Activated CD4-positive, alpha-beta T cell treated with anti-CD3 and anti-CD28 coated beads for 1 hour (primary cell): Measurements from ENCODE around the gene ANKS1B.

Experiments
- DNase-seq: peaks from one replicate; pipeline ENCODE4 v3.0.0-alpha.2; 2020

Gene ANKS1B

GRCh38 chr12:99959549-99960170 lies 25.1 kb downstream of the ANKS1B start:
- no peak for DNase-seq

GRCh38 chr12:99957866-99958466 lies 26.8 kb downstream of the ANKS1B start:
- no peak for DNase-seq

GRCh38 chr12:99954724-99955123 lies 30.0 kb downstream of the ANKS1B start:
- DNase-seq: no peak

- no peak for DNase-seq
Measured at GRCh38 chr12:99948370-99948769, 36.4 kb downstream of the ANKS1B start.

GRCh38 chr12:99946131-99946530 lies 38.6 kb downstream of the ANKS1B start:
- no peak for DNase-seq

GRCh38 chr12:99935608-99936007 lies 49.1 kb downstream of the ANKS1B start:
- DNase-seq: no peak

GRCh38 chr12:99926511-99927169 lies 58.1 kb downstream of the ANKS1B start:
- no peak for DNase-seq

- no peak for DNase-seq
Measured at GRCh38 chr12:99920353-99920960, 64.3 kb downstream of the ANKS1B start.

GRCh38 chr12:99917711-99918402 lies 66.9 kb downstream of the ANKS1B start:
- no peak for DNase-seq

- no peak for DNase-seq
Measured at GRCh38 chr12:99916555-99916954, 68.2 kb downstream of the ANKS1B start.

GRCh38 chr12:99915251-99916082 lies 69.3 kb downstream of the ANKS1B start:
- no peak for DNase-seq

GRCh38 chr12:99914206-99914605 lies 70.5 kb downstream of the ANKS1B start:
- no peak for DNase-seq

GRCh38 chr12:99911967-99912366 lies 72.8 kb downstream of the ANKS1B start:
- DNase-seq: no peak

- DNase-seq: no peak
Measured at GRCh38 chr12:99911081-99911480, 73.7 kb downstream of the ANKS1B start.

GRCh38 chr12:99910342-99910741 lies 74.4 kb downstream of the ANKS1B start:
- no peak for DNase-seq

GRCh38 chr12:99906786-99907579 lies 77.8 kb downstream of the ANKS1B start:
- no peak for DNase-seq

GRCh38 chr12:99901181-99901580 lies 83.6 kb downstream of the ANKS1B start:
- no peak for DNase-seq

GRCh38 chr12:99898645-99899044 lies 86.1 kb downstream of the ANKS1B start:
- DNase-seq: no peak

- no peak for DNase-seq
Measured at GRCh38 chr12:99879439-99879838, 105.3 kb downstream of the ANKS1B start.

GRCh38 chr12:99875081-99875480 lies 109.7 kb downstream of the ANKS1B start:
- no peak for DNase-seq

GRCh38 chr12:99870085-99870484 lies 114.7 kb downstream of the ANKS1B start:
- no peak for DNase-seq

- DNase-seq: no peak
Measured at GRCh38 chr12:99861731-99862130, 123.0 kb downstream of the ANKS1B start.
